Measurements from ENCODE around the gene MMP15.

DNA sequence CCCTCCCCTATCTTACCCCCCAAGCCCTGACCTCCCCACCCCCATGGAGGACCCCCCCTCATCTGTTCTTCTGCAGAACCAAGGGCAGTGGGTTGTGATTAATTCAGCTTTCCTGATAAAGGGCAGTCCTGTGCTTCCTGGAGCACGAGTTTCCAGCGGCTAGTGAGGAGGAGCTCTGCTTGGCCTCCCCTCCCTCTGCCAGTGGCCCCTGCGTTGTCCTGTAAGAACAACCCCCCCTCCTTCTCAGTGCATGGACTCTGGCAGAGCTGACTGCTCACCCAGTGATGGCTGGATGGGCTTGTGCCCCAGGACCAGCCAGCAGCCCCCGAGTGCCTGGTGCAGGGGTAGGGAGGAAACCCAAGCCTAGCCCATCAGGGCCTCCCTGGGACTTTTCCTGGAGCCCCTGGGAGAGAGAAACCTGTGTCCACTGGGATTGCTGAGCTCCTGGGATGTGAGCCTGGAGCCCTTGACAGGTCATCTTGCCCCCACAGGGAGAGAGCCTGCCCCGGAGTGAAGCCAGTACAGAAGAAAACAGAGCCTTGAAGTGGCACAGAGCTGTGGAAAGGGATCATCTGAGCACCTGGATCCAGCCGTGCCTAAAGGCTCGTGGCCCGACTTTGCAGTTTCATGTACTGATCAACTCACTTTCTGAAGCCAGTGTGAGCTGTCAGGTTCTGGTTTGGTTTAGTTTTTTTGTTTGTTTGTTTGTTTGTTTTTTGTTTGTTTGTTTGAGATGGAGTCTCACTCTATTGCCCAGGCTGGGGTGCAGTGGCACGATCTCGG lies 26.5 kb downstream of the MMP15 start:
- TF ChIP-seq, protein P1, sequence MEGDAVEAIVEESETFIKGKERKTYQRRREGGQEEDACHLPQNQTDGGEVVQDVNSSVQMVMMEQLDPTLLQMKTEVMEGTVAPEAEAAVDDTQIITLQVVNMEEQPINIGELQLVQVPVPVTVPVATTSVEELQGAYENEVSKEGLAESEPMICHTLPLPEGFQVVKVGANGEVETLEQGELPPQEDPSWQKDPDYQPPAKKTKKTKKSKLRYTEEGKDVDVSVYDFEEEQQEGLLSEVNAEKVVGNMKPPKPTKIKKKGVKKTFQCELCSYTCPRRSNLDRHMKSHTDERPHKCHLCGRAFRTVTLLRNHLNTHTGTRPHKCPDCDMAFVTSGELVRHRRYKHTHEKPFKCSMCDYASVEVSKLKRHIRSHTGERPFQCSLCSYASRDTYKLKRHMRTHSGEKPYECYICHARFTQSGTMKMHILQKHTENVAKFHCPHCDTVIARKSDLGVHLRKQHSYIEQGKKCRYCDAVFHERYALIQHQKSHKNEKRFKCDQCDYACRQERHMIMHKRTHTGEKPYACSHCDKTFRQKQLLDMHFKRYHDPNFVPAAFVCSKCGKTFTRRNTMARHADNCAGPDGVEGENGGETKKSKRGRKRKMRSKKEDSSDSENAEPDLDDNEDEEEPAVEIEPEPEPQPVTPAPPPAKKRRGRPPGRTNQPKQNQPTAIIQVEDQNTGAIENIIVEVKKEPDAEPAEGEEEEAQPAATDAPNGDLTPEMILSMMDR (IDR thresholded peaks at IDR 0.05), result no peak
- TF ChIP-seq POLR2A (IDR thresholded peaks at IDR 0.05), result no peak

Measured in uterus (tissue), 2 donors.